ENCODE data around the gene MED23. TPM values are rescaled to one million over a fixed set of nuclear protein-coding genes. Genes with fewer than 3 reads are reported as not detected.

Gene MED23
- total RNA-seq, 1 donor from 2014 or later: 10.9 TPM

DNA sequence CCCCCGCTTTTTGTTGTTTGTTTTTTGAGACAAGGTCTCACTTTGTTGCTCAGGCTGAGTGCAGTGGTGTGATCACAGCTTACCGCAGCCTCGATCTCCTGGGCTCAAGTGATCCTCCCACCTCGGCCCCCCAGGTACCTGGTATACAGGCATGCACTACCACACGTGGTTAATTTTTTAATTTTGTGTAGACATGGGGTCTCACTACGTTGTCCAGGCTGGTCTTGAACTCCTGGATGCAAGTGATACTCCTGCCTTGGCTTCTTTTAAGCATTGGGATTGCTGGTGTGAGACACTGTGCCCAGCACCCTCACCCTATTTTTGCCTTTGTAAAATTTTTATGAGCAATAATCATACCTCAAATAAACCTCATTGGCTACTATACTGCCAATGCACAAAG lies 14.5 kb upstream of the MED23 start:
- DNase-seq: no peak
- intact Hi-C loops (cut with micrococcal nuclease): no loop called here
- ATAC-seq: no peak

DNA sequence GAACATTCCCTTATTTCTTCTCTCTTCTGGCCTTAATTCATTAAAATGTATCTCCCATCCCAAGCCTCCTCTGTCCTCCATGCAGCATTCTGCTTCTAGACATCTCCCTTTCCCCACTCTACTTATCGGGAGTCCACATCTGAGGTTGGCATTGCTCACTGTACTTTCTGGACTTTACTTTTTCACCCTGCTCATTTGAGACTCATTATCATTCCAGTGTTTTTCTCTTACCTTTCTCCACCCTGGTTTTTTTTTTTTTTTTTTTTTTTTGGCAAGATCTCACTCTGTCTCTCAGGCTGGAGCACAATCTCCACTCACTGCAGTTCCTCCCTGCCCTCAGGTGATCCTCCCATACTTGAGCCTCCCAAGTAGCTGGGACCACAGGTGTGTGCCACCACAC lies 13.5 kb upstream of the MED23 start:
- DNase-seq (no peak), ATAC-seq (no peak)
- intact Hi-C loops (cut with micrococcal nuclease): no loop called here

DNA sequence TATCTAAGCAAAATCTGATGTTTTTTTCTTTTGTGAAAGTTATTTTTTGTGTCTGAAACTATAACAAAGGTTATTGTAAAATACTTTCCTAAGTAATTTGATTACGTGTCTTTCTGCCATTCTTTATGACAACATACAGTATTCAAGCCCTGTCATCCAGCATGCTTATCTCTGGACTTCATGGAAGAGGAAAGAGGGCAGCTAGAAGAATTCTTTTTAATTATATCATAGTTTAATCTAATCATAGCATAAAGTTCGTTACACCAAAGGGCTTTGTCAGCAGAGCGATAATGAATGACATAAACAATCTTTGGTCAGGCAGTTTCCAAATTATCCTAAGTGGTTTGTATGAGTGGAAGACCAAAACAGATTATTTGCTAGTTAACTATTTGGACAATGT lies 12.5 kb upstream of the MED23 start:
- ATAC-seq: no peak
- DNase-seq: no peak
- intact Hi-C loops (cut with micrococcal nuclease): no loop called here

GRCh38 chr6:131640100-131640499 lies 12.1 kb upstream of the MED23 start:
- intact Hi-C loops (cut with micrococcal nuclease): no loop called here
- no peak for ATAC-seq
- DNase-seq: no peak

GRCh38 chr6:131638013-131638412 lies 10.0 kb upstream of the MED23 start:
- intact Hi-C loops (cut with micrococcal nuclease): no loop called here
- ATAC-seq (no peak), DNase-seq (no peak)

GRCh38 chr6:131636880-131637792 lies 9.1 kb upstream of the MED23 start, which contains the start of gene ENPP3:
TSS of gene ENPP3 (plus strand) at chr6:131637302. CDS start at chr6:131637385, 83 bp downstream.
- DNase-seq (no peak), ATAC-seq (no peak)
- intact Hi-C loops (cut with micrococcal nuclease): no loop called here

DNA sequence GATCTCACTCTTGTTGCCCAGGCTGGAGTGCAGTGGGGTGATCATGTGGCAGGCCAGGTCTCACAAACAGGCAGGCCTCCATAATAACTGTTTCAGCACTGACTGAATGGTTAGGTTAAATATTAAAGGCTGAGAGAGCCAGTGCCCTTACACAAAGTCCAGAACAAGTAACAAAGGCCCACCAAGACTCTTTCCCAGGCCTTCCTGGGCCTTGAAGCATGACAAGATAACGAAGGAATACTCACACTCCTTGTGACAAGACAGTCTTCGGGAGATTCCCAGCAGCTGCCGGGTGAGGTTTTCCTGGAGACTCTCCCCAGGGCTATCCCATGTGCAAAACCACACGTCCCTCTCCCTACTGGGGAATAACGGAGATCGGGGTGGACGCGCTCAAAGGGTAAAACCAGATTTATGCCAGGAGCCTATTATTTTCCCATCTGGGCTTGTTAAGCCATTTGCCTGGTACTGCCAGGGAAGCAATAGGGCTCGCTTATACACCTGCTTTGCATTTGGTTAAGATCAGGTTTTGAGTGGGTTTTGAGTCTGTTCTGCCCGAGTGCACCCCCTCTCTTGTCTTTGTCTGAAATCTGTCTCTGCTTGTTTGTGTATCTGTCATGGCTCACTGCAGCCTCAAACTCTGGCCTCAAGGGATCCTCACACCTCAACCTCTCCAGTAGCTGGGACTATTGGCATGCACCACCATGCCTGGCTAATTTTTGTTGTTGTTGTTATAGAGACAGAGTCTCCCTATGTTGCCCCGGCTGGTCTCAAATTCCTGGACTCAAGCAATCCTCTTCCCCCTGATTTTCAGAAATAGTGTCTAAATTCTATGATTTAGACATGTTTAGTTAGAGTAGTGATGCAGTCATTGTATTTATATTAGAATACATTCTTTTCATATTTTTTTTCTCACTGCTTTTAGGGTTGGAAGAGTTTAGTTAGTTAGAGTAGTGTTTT lies 7.6 kb upstream of the MED23 start:
- intact Hi-C loops (cut with micrococcal nuclease): no loop called here
- ATAC-seq: no peak
- DNase-seq: no peak

DNA sequence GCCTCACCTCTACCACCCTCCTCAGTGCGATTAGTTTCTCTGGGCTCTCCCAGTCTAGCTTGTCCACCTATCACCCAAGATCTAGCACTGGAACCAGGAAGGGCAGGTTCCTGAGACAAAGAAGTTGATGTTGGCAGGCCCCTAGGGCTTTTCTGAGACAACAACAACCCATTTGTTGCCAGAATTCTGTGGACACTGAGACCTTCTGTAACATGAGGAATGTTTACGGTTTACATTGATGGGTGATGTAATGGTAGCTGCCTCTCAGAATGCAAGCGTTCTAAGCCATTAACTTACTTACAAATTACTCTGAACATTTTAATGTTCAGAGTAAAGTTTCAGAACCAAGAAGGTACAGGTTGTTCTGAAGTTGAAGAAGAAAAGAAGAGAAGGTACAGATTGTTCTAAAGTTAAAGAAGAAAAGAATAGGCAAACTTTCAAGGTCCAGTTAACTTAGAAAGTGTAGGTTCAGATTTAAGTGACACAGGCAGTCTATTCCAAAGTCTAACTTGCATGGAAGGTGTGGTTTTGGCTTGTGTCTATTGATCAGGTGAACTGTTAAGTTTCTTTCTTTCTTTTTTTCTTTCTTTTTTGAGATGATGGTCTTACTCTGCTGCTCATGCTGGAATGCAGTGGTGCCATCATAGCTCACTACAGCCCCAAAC lies 3.7 kb upstream of the MED23 start:
- no peak for ATAC-seq
- DNase-seq: no peak
- intact Hi-C loops (cut with micrococcal nuclease): no loop called here

DNA sequence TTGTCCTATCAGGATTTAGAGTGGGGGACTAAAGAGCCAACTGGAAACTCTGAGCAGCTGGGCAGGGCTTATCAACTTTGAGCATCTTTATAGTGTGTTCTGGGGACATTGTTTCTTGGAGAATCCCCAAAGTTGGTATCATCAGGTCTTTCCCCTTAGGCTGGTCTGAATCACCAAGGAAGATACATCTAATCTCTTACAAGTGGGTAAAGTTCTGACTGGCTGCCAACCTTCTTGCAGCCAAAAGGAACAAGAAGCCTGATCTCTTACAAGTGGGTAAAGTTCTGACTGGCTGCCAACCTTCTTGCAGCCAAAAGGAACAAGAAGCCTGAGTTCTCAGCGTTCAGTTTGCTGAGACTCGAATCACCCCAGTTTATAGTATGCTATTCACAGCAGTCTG lies 1.6 kb upstream of the MED23 start:
- ATAC-seq (no peak), DNase-seq (no peak)
- intact Hi-C loops (cut with micrococcal nuclease): no loop called here

DNA sequence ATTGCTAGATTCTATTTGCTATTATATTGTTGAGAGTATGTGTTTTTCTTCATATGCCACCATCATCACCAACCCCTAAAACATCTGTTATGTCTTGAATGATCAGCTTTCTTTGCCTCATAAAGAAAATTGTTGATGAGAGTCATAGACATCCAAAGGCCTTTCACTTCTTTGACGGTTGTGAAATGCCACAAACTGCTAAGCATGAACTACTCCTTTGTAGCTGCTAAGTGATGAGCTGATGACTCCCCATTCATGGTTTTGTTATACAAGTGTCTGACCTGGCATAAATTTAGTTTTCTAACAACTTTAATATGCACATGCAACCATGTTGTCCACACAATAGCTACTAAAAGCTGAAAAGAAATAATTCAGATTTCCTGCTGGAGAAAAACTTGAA lies 684 bp upstream of the MED23 start:
- ATAC-seq (no peak), DNase-seq (no peak)
- intact Hi-C loops (cut with micrococcal nuclease): no loop called here

DNA sequence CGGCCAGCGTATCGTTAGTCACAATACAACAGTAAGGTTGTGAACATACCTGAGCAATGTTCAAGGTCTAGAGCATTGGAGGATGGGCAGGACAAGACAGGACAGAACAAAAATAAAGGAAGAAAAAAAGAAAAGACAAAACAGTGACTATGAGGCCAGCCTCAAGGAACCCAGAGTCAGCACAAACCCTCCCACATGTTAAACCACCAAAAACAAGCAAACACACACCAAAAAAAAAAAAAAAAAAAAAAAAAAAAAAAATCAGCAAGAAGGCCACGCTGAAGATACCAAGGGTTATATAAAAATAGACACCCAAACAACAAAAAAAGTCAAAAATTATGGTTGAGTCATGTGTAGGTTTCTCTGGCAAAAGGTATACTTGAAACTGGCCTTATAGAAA lies 12.8 kb downstream of the MED23 start:
- ATAC-seq (no peak), DNase-seq (no peak)
- intact Hi-C loops (cut with micrococcal nuclease): no loop called here

- ATAC-seq: no peak
- intact Hi-C loops (cut with micrococcal nuclease): no loop called here
- DNase-seq: no peak
Measured at GRCh38 chr6:131613296-131613925, 14.6 kb downstream of the MED23 start.

GRCh38 chr6:131602781-131603312 lies 25.2 kb downstream of the MED23 start:
- DNase-seq (no peak), ATAC-seq (no peak)
- intact Hi-C loops (cut with micrococcal nuclease): no loop called here

DNA sequence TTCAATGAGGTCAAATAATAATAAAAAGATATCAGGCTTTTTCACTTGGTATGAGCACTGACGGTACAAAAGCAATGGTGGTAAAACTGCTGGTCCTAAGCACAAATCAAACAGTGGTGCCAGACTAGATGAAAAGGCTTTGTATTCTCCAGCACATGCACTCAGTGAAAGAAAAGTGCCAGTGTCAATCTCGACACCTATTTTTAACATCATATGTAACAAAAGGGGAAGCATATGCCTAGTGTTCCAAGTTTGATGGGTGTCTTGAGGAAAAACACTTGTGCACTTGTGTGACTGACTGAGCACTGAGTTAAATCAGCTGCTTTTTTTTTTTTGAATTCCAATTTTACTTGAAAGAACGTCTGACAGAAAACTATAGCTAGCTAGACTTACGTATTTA lies 27.3 kb downstream of the MED23 start:
- no peak for DNase-seq
- intact Hi-C loops (cut with micrococcal nuclease): no loop called here
- peak; percentile 87 for ATAC-seq

- intact Hi-C loops (cut with micrococcal nuclease): no loop called here
- ATAC-seq: no peak
- no peak for DNase-seq
Measured at GRCh38 chr6:131597446-131597845, 30.6 kb downstream of the MED23 start.

- intact Hi-C loops (cut with micrococcal nuclease): no loop called here
- no peak for DNase-seq
- no peak for ATAC-seq
Measured at GRCh38 chr6:131594074-131594473, 34.0 kb downstream of the MED23 start.

- intact Hi-C loops (cut with micrococcal nuclease): no loop called here
- DNase-seq: no peak
- ATAC-seq: no peak
Measured at GRCh38 chr6:131592935-131593334, 35.1 kb downstream of the MED23 start.

DNA sequence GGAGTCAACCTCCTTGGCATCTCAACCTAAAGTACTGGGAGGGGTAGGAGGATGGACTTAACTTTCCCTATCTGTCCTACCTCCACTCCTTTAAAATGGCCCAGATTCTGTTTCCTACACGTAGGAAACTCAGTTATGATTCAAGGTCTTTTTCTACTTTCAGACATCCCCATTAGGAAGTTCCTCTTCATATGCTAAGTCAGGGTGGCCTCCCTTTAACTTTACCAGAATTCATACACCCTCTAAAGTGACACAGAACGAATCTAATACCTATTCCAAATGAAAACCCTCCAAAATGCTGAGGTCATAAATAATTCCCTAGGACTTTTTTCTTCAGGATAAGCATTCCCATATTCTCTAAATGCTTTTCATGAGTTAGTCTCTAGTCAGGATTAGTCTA lies 39.4 kb downstream of the MED23 start:
- intact Hi-C loops (cut with micrococcal nuclease): no loop called here
- ATAC-seq: no peak

DNA sequence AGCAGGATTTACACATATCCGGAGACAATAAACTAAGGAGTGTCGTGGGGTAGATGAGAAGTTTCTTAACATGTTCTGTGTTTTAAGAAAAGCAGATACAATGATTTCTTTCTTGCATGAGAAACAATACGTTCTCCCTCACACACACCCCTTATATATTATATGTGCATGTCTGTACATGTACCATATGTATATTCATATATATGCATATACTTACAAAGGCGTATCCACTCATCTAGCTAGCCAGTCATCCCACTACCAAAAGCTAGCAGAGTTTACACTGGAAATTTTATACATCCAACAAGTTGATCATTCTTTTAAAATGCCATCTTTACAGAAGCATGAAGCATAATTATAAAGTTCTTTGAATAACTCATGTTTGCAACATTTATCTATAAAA lies 40.1 kb downstream of the MED23 start:
- intact Hi-C loops (cut with micrococcal nuclease): no loop called here
- DNase-seq (no peak), ATAC-seq (no peak)

More for the DNA sequence above, 39.4 kb downstream of the MED23 start:
- no peak for DNase-seq

Data from left ventricle myocardium superior (tissue), 1 donor.